Activated gamma-delta T cell treated with Interleukin-2 at 50 U/mL for 16 hours (primary cell): ENCODE results near the gene MIA.
A peak's percentile ranks its signal among the peaks of the same experiment; 100 is the strongest.
"Not testable (repeated sequence)": the region's sequence is repeated elsewhere in the genome, so short reads cannot be mapped to it uniquely, and the experiment has no call there.

Experiments
- DNase-seq: peaks from one replicate; pipeline ENCODE4 v3.0.0-alpha.2; 2020

The MIA gene

GRCh38 chr19:40804783-40805242, 29.5 kb downstream of the MIA start:
- DNase-seq: no peak

- DNase-seq: no peak
Observed at GRCh38 chr19:40805258-40805868, 30.0 kb downstream of the MIA start.

- DNase-seq: peak; percentile 74
Observed at GRCh38 chr19:40806423-40807146, 31.3 kb downstream of the MIA start.

- no peak for DNase-seq
Observed at GRCh38 chr19:40807147-40808020, 32.1 kb downstream of the MIA start.

GRCh38 chr19:40808021-40808325, 32.7 kb downstream of the MIA start:
- no peak for DNase-seq

GRCh38 chr19:40808497-40808896, 33.2 kb downstream of the MIA start:
- DNase-seq: no peak

- no peak for DNase-seq
Observed at GRCh38 chr19:40809358-40810086, 34.2 kb downstream of the MIA start.

- DNase-seq: no peak
Observed at GRCh38 chr19:40810160-40810559, 34.8 kb downstream of the MIA start.

GRCh38 chr19:40810649-40811408, 35.5 kb downstream of the MIA start:
- DNase-seq: peak; percentile 44

- no peak for DNase-seq
Observed at GRCh38 chr19:40811478-40812341, 36.4 kb downstream of the MIA start.

GRCh38 chr19:40812571-40812970, 37.2 kb downstream of the MIA start:
- DNase-seq: not testable (repeated sequence)

GRCh38 chr19:40813182-40813581, 37.9 kb downstream of the MIA start:
- DNase-seq: no peak

- DNase-seq: no peak
Observed at GRCh38 chr19:40815223-40815622, 39.9 kb downstream of the MIA start.

GRCh38 chr19:40818480-40819399, 43.4 kb downstream of the MIA start:
- peak; percentile 69 for DNase-seq

- DNase-seq: peak; percentile 68
Observed at GRCh38 chr19:40819479-40820234, 44.3 kb downstream of the MIA start.

GRCh38 chr19:40822161-40822560, 46.8 kb downstream of the MIA start:
- DNase-seq: no peak

- DNase-seq: not testable (repeated sequence)
Observed at GRCh38 chr19:40822704-40823553, 47.6 kb downstream of the MIA start.

GRCh38 chr19:40824916-40825315, 49.6 kb downstream of the MIA start:
- DNase-seq: not testable (repeated sequence)
